Chondrocyte (in vitro differentiated cells): ENCODE measurements around the gene GNAQ. TPM values are rescaled to one million over a fixed set of nuclear protein-coding genes. Genes with fewer than 3 reads are reported as not detected.
A peak's percentile ranks its signal among the peaks of the same experiment; 100 is the strongest.

ENCODE experiments used
- DNase-seq: peaks from one replicate; pipeline ENCODE4 v3.0.0; 2021; ENCODE audit warnings: mixed read lengths, low spot score
- H3K27ac Mint-ChIP-seq: one replicate; pipeline ENCODE4 v1.8.0; 2021; ENCODE audit warnings: mild to moderate bottlenecking, moderate library complexity, mixed read lengths; ENCODE audit not compliant: unreplicated experiment
- H3K27me3 Mint-ChIP-seq: 2 replicates; pipeline ENCODE4 v1.8.0; 2021; ENCODE audit warnings: low read depth, mixed read lengths
- H3K36me3 Mint-ChIP-seq: 2 replicates; pipeline ENCODE4 v1.8.0; 2021; ENCODE audit warnings: low read depth, mixed read lengths
- H3K4me1 Mint-ChIP-seq: 2 replicates; pipeline ENCODE4 v1.8.0; 2021; ENCODE audit warnings: low read depth, mild to moderate bottlenecking, mixed read lengths
- H3K4me3 Mint-ChIP-seq: one replicate; pipeline ENCODE4 v1.8.0; 2021; ENCODE audit warnings: mild to moderate bottlenecking, moderate library complexity, mixed read lengths; ENCODE audit not compliant: unreplicated experiment
- H3K9me3 Mint-ChIP-seq: 2 replicates; pipeline ENCODE4 v1.8.0; 2021; ENCODE audit warnings: low read depth, mixed read lengths
- CTCF ChIP-seq: fragments of 200-600 bp; sonication (generic); IDR thresholded peaks from 2 replicates; pipeline ENCODE4 v1.5.0; 2021; ENCODE audit warnings: antibody characterized with exemption, mild to moderate bottlenecking, moderate library complexity
- total RNA-seq: library from RNA; stranded (reverse); gene quantifications from 3 replicates; pipeline ENCODE4 v1.2.1, GENCODE V29; 2021

GNAQ gene
- total RNA-seq, 1 donor from 2014 or later: 87.0 TPM

GRCh38 chr9:77673941-77674791 is 357.4 kb downstream of the GNAQ start:
- no peaks in the 10 kb centered on the region for H3K27me3 Mint-ChIP-seq
- peak; percentile 27 for TF ChIP-seq CTCF
- H3K4me3 Mint-ChIP-seq: no peak overlapping the region
- H3K4me1 Mint-ChIP-seq: peaks cover 12% of the 10 kb centered on the region
- DNase-seq: no peak
- no peaks in the 10 kb centered on the region for H3K36me3 Mint-ChIP-seq
- peak overlapping the region; percentile 52 for H3K27ac Mint-ChIP-seq
- H3K9me3 Mint-ChIP-seq: no peaks in the 10 kb centered on the region

GRCh38 chr9:77672183-77672582 is 359.4 kb downstream of the GNAQ start:
- Mint-ChIP-seq H3K4me1 (peaks cover 12% of the 10 kb centered on the region), H3K4me3 (no peak overlapping the region), H3K27ac (no peak overlapping the region), H3K9me3 (no peaks in the 10 kb centered on the region), H3K36me3 (no peaks in the 10 kb centered on the region), H3K27me3 (no peaks in the 10 kb centered on the region)
- no peak for TF ChIP-seq CTCF
- DNase-seq: no peak

GRCh38 chr9:77667151-77667550 is 364.5 kb downstream of the GNAQ start:
- Mint-ChIP-seq H3K27ac (no peak overlapping the region), H3K9me3 (no peaks in the 10 kb centered on the region), H3K4me1 (peaks cover 13% of the 10 kb centered on the region), H3K4me3 (no peak overlapping the region), H3K36me3 (no peaks in the 10 kb centered on the region), H3K27me3 (no peaks in the 10 kb centered on the region)
- DNase-seq: no peak
- TF ChIP-seq CTCF: no peak

Other genes starting within 250 kb of the GNAQ start
- gene CEP78, start 204.3 kb upstream of the GNAQ start, total RNA-seq: 15.9 to 23.2 TPM (median 17.6 TPM) in 3 replicates